Stimulated activated CD8-positive, alpha-beta memory T cell treated with anti-CD3 and anti-CD28 coated beads, Interleukin-15, amount 100 ng/mL, for 4 hours (primary cell): ENCODE results near the gene PLA2G4E.

Source experiments
- DNase-seq, 2 donors: peaks; one replicate each; pipeline ENCODE4 v3.0.0-alpha.2; 2020; ENCODE audit warnings: low read depth in 2 of 2

Gene PLA2G4E

GRCh38 chr15:41977757-41978383 lies 43.0 kb downstream of the PLA2G4E start:
- DNase-seq: no peak

GRCh38 chr15:41975669-41976068 lies 45.2 kb downstream of the PLA2G4E start:
- DNase-seq: no peak

- DNase-seq: no peak
These were observed 46.8 kb downstream of the PLA2G4E start for GRCh38 chr15:41974041-41974440.

- DNase-seq: peak; percentile 86 to 92
These were observed 48.3 kb downstream of the PLA2G4E start, which contains the start of gene EHD4 for GRCh38 chr15:41972253-41973242. Gene EHD4 (minus strand): TSS chr15:41972557. CDS start chr15:41972494, 63 bp downstream.

- no peak for DNase-seq
These were observed 49.0 kb downstream of the PLA2G4E start for GRCh38 chr15:41971895-41972252.

GRCh38 chr15:41971089-41971894 lies 49.5 kb downstream of the PLA2G4E start:
- peak; percentile 52 to 73 for DNase-seq

GRCh38 chr15:41970456-41970855 lies 50.4 kb downstream of the PLA2G4E start:
- DNase-seq: no peak

- DNase-seq: no peak
These were observed 50.9 kb downstream of the PLA2G4E start for GRCh38 chr15:41969851-41970431.

- DNase-seq: no peak
These were observed 52.1 kb downstream of the PLA2G4E start for GRCh38 chr15:41968701-41969100.

- no peak for DNase-seq
These were observed 53.2 kb downstream of the PLA2G4E start for GRCh38 chr15:41967506-41968206.

- no peak for DNase-seq
These were observed 53.8 kb downstream of the PLA2G4E start for GRCh38 chr15:41966920-41967465.

- no peak for DNase-seq
These were observed 54.4 kb downstream of the PLA2G4E start for GRCh38 chr15:41966414-41966812.

GRCh38 chr15:41965441-41966413 lies 55.1 kb downstream of the PLA2G4E start:
- DNase-seq: no peak

GRCh38 chr15:41961595-41962202 lies 59.1 kb downstream of the PLA2G4E start:
- no peak for DNase-seq

GRCh38 chr15:41961001-41961518 lies 59.8 kb downstream of the PLA2G4E start:
- no peak for DNase-seq

- no peak for DNase-seq
These were observed 62.8 kb downstream of the PLA2G4E start for GRCh38 chr15:41958002-41958420.

GRCh38 chr15:41957021-41957897 lies 63.6 kb downstream of the PLA2G4E start:
- no peak for DNase-seq
